ENCODE measurements around the gene NACAD. TPM values are rescaled to one million over a fixed set of nuclear protein-coding genes. Genes with fewer than 3 reads are reported as not detected.

Gene NACAD
- polyA plus RNA-seq, 1 donor from 2014 or later: 14.5 TPM

DNA sequence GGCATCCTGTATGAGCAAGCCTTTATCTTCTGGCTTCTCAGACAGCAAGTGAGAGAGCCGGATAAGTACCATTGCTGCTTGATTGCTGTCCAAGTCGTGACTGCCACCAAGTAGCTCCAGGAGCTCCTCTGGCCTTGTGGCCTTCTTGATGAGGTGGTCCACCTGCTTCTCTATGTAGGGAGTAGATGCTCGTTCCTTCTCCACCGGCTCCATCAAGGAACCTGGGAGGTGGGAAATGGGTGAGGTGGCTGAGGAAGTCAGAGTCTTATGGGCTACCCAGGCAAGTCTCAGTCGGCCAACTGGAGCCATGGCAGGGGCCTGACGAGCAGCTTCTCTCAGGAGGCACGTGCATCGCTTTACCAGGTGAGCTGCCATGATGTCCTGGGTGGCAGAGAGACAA, 20.1 kb upstream of the NACAD start:
- H2AFZ ChIP-seq (ENCODE audit: low read depth, low read length): no peak overlapping the region
- no peaks in the 10 kb centered on the region for H3K27me3 ChIP-seq (ENCODE audit: insufficient read depth, low read depth, low read length)
- no peak overlapping the region for H3K27ac ChIP-seq (ENCODE audit: low read length)
- H3F3A ChIP-seq (ENCODE audit: insufficient read depth, low read length, poor library complexity, severe bottlenecking): no peaks in the 10 kb centered on the region
- no peak overlapping the region for H3K4me2 ChIP-seq (ENCODE audit: low read length)
- no peaks in the 10 kb centered on the region for H3K9me3 ChIP-seq (ENCODE audit: low read length)
- peaks cover 32% of the 10 kb centered on the region for H3K79me2 ChIP-seq (replicated peaks; ENCODE audit: insufficient read depth, low read length)
- no peak overlapping the region for H3K9ac ChIP-seq (ENCODE audit: low read length)
- TF ChIP-seq POLR2AphosphoS5 (IDR thresholded peaks at IDR 0.05) (no peak), EZH2 (IDR thresholded peaks at IDR 0.05; ENCODE audit: borderline replicate concordance, insufficient read depth, low read length, poor library complexity, severe bottlenecking) (no peak), TAF1 (IDR thresholded peaks at IDR 0.05; ENCODE audit: low read depth) (no peak), MXI1 (conservative IDR thresholded peaks at IDR 0.05; ENCODE audit: poor library complexity, severe bottlenecking) (no peak), SMC3 (conservative IDR thresholded peaks at IDR 0.05; ENCODE audit: poor library complexity) (no peak), EP300 (conservative IDR thresholded peaks at IDR 0.05; ENCODE audit: poor library complexity, severe bottlenecking) (no peak), RAD21 (conservative IDR thresholded peaks at IDR 0.05) (no peak)
- TF ChIP-seq, protein P1, sequence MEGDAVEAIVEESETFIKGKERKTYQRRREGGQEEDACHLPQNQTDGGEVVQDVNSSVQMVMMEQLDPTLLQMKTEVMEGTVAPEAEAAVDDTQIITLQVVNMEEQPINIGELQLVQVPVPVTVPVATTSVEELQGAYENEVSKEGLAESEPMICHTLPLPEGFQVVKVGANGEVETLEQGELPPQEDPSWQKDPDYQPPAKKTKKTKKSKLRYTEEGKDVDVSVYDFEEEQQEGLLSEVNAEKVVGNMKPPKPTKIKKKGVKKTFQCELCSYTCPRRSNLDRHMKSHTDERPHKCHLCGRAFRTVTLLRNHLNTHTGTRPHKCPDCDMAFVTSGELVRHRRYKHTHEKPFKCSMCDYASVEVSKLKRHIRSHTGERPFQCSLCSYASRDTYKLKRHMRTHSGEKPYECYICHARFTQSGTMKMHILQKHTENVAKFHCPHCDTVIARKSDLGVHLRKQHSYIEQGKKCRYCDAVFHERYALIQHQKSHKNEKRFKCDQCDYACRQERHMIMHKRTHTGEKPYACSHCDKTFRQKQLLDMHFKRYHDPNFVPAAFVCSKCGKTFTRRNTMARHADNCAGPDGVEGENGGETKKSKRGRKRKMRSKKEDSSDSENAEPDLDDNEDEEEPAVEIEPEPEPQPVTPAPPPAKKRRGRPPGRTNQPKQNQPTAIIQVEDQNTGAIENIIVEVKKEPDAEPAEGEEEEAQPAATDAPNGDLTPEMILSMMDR (IDR thresholded peaks at IDR 0.05; ENCODE audit: poor library complexity, severe bottlenecking): no peak
- TF ChIP-seq, protein P2, sequence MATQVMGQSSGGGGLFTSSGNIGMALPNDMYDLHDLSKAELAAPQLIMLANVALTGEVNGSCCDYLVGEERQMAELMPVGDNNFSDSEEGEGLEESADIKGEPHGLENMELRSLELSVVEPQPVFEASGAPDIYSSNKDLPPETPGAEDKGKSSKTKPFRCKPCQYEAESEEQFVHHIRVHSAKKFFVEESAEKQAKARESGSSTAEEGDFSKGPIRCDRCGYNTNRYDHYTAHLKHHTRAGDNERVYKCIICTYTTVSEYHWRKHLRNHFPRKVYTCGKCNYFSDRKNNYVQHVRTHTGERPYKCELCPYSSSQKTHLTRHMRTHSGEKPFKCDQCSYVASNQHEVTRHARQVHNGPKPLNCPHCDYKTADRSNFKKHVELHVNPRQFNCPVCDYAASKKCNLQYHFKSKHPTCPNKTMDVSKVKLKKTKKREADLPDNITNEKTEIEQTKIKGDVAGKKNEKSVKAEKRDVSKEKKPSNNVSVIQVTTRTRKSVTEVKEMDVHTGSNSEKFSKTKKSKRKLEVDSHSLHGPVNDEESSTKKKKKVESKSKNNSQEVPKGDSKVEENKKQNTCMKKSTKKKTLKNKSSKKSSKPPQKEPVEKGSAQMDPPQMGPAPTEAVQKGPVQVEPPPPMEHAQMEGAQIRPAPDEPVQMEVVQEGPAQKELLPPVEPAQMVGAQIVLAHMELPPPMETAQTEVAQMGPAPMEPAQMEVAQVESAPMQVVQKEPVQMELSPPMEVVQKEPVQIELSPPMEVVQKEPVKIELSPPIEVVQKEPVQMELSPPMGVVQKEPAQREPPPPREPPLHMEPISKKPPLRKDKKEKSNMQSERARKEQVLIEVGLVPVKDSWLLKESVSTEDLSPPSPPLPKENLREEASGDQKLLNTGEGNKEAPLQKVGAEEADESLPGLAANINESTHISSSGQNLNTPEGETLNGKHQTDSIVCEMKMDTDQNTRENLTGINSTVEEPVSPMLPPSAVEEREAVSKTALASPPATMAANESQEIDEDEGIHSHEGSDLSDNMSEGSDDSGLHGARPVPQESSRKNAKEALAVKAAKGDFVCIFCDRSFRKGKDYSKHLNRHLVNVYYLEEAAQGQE (IDR thresholded peaks at IDR 0.05; ENCODE audit: borderline replicate concordance): no peak
- H3K4me3 ChIP-seq (ENCODE audit: low read length): no peak overlapping the region
- H3K36me3 ChIP-seq (ENCODE audit: insufficient read depth, low read length): peaks cover 7% of the 10 kb centered on the region
- H3K9me2 ChIP-seq (ENCODE audit: insufficient read depth, low read length): no peaks in the 10 kb centered on the region
- no peaks in the 10 kb centered on the region for H4K20me1 ChIP-seq (ENCODE audit: insufficient read depth)

DNA sequence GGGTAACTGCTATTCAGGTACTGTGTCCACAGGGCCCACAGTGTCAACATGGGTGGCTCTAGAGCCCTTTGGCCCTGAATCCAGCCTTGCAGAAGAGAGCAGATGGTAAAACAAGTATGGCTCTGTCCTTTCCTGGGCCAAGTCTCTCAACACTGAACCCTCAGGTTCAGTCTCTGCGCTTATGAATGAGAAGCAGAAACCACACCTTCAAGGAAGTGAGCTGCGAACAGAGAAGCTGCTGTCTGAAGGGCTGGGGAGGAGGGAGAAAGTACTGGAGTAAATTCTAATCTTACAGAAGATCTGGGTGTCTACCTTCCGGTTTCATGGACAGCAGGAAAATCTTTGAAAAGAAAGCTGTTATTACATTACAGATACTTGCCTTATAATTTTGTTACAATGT, 18.6 kb upstream of the NACAD start:
- no peaks in the 10 kb centered on the region for H3F3A ChIP-seq (ENCODE audit: insufficient read depth, low read length, poor library complexity, severe bottlenecking)
- H2AFZ ChIP-seq (ENCODE audit: low read depth, low read length): no peak overlapping the region
- no peak overlapping the region for H3K4me3 ChIP-seq (ENCODE audit: low read length)
- H3K9me2 ChIP-seq (ENCODE audit: insufficient read depth, low read length): no peaks in the 10 kb centered on the region
- no peak overlapping the region for H3K27ac ChIP-seq (ENCODE audit: low read length)
- no peaks in the 10 kb centered on the region for H3K9me3 ChIP-seq (ENCODE audit: low read length)
- H4K20me1 ChIP-seq (ENCODE audit: insufficient read depth): no peaks in the 10 kb centered on the region
- H3K27me3 ChIP-seq (ENCODE audit: insufficient read depth, low read depth, low read length): no peaks in the 10 kb centered on the region
- peaks cover 32% of the 10 kb centered on the region for H3K79me2 ChIP-seq (replicated peaks; ENCODE audit: insufficient read depth, low read length)
- no peak overlapping the region for H3K4me2 ChIP-seq (ENCODE audit: low read length)
- H3K36me3 ChIP-seq (ENCODE audit: insufficient read depth, low read length): peaks cover 7% of the 10 kb centered on the region
- no peak overlapping the region for H3K9ac ChIP-seq (ENCODE audit: low read length)
- TF ChIP-seq EZH2 (IDR thresholded peaks at IDR 0.05; ENCODE audit: borderline replicate concordance, insufficient read depth, low read length, poor library complexity, severe bottlenecking) (no peak), SMC3 (conservative IDR thresholded peaks at IDR 0.05; ENCODE audit: poor library complexity) (no peak), MXI1 (conservative IDR thresholded peaks at IDR 0.05; ENCODE audit: poor library complexity, severe bottlenecking) (no peak), TAF1 (IDR thresholded peaks at IDR 0.05; ENCODE audit: low read depth) (no peak), EP300 (conservative IDR thresholded peaks at IDR 0.05; ENCODE audit: poor library complexity, severe bottlenecking) (no peak), POLR2AphosphoS5 (IDR thresholded peaks at IDR 0.05) (no peak), RAD21 (conservative IDR thresholded peaks at IDR 0.05) (no peak)
- TF ChIP-seq, protein P1 (IDR thresholded peaks at IDR 0.05; ENCODE audit: poor library complexity, severe bottlenecking): no peak
- TF ChIP-seq, protein P2 (IDR thresholded peaks at IDR 0.05; ENCODE audit: borderline replicate concordance): no peak
